ENCODE measurements around the gene AFF3.

Gene AFF3

GRCh38 chr2:99734236-99734635, 408.2 kb downstream of the AFF3 start:
- DNase-seq, result no peak
- no peaks in the 10 kb centered on the region for H3K36me3 ChIP-seq (ENCODE audit: control insufficient read depth, insufficient read depth, low read length)
- no peaks in the 10 kb centered on the region for H3K9me3 ChIP-seq (ENCODE audit: control insufficient read depth, low read length)
- H3K4me3 ChIP-seq (ENCODE audit: insufficient read depth, low read depth, low read length, poor library complexity, severe bottlenecking), result no peak overlapping the region
- no peaks in the 10 kb centered on the region for H3K27me3 ChIP-seq (replicated peaks; ENCODE audit: control insufficient read depth, insufficient read depth, low read length, poor library complexity, severe bottlenecking)
- no peaks in the 10 kb centered on the region for H3K4me1 ChIP-seq (ENCODE audit: control insufficient read depth, insufficient read depth, low read length, poor library complexity, severe bottlenecking)
- no peak overlapping the region for H3K27ac ChIP-seq (ENCODE audit: insufficient read depth, low read length, poor library complexity, severe bottlenecking)

DNA sequence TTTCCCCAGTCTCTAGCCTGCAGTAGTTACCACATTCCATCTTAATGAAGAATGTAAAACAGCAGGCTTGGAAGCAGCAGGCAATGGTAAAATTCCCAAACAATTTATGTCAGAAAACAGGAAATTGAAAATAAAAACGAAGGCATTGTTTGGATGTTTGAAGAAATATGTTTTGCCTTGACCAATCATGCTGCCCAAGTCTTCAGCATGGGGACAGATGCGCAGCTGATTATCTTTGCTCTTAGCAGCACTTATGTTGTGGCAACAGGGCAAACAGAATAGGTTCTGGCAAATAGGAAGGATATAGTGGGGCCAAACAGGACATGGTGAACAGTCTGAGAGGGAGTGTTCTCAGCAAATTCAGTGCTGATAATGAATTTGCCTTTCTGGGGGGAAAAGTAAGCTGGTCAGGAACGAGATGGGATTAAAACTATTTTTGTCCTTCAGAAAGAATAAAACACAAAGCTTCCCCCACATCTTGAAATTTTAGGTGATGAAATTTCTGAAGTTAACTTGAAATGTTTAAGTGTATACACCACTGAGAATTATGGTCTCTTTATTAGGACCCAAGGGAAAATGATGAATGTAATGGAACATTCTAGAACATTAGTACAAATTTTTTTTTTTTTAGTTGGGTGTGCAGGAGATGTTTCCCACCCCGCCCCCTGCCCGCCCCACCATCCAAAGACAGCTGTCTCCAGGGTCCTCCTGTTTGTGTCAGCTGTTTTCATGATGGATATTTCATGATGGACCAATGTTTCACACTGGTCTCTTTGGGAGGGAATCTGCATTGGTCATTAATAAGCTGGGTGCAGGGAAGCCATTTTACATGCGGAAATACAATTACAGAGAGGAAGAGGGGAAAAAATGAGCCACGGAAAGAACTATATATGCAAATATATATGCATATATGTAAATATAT, 413.0 kb downstream of the AFF3 start:
- DNase-seq, result no peak
- H3K4me3 ChIP-seq (ENCODE audit: insufficient read depth, low read depth, low read length, poor library complexity, severe bottlenecking), result no peak overlapping the region
- H3K9me3 ChIP-seq (ENCODE audit: control insufficient read depth, low read length), result no peaks in the 10 kb centered on the region
- H3K27ac ChIP-seq (ENCODE audit: insufficient read depth, low read length, poor library complexity, severe bottlenecking), result no peak overlapping the region
- no peaks in the 10 kb centered on the region for H3K4me1 ChIP-seq (ENCODE audit: control insufficient read depth, insufficient read depth, low read length, poor library complexity, severe bottlenecking)
- H3K36me3 ChIP-seq (ENCODE audit: control insufficient read depth, insufficient read depth, low read length), result no peaks in the 10 kb centered on the region
- no peaks in the 10 kb centered on the region for H3K27me3 ChIP-seq (replicated peaks; ENCODE audit: control insufficient read depth, insufficient read depth, low read length, poor library complexity, severe bottlenecking)

- Histone ChIP-seq H3K4me1 (ENCODE audit: control insufficient read depth, insufficient read depth, low read length, poor library complexity, severe bottlenecking) (no peaks in the 10 kb centered on the region), H3K27ac (ENCODE audit: insufficient read depth, low read length, poor library complexity, severe bottlenecking) (no peak overlapping the region), H3K27me3 (replicated peaks; ENCODE audit: control insufficient read depth, insufficient read depth, low read length, poor library complexity, severe bottlenecking) (no peaks in the 10 kb centered on the region), H3K4me3 (ENCODE audit: insufficient read depth, low read depth, low read length, poor library complexity, severe bottlenecking) (no peak overlapping the region), H3K36me3 (ENCODE audit: control insufficient read depth, insufficient read depth, low read length) (no peaks in the 10 kb centered on the region), H3K9me3 (ENCODE audit: control insufficient read depth, low read length) (no peaks in the 10 kb centered on the region)
- DNase-seq, result no peak
Measured at GRCh38 chr2:99728166-99728565, 414.2 kb downstream of the AFF3 start.

- Histone ChIP-seq H3K4me3 (ENCODE audit: insufficient read depth, low read depth, low read length, poor library complexity, severe bottlenecking) (no peak overlapping the region), H3K4me1 (ENCODE audit: control insufficient read depth, insufficient read depth, low read length, poor library complexity, severe bottlenecking) (no peaks in the 10 kb centered on the region), H3K36me3 (ENCODE audit: control insufficient read depth, insufficient read depth, low read length) (no peaks in the 10 kb centered on the region), H3K27ac (ENCODE audit: insufficient read depth, low read length, poor library complexity, severe bottlenecking) (no peak overlapping the region), H3K27me3 (replicated peaks; ENCODE audit: control insufficient read depth, insufficient read depth, low read length, poor library complexity, severe bottlenecking) (no peaks in the 10 kb centered on the region), H3K9me3 (ENCODE audit: control insufficient read depth, low read length) (no peaks in the 10 kb centered on the region)
- DNase-seq, result no peak
Measured at GRCh38 chr2:99727199-99727598, 415.2 kb downstream of the AFF3 start.

DNA sequence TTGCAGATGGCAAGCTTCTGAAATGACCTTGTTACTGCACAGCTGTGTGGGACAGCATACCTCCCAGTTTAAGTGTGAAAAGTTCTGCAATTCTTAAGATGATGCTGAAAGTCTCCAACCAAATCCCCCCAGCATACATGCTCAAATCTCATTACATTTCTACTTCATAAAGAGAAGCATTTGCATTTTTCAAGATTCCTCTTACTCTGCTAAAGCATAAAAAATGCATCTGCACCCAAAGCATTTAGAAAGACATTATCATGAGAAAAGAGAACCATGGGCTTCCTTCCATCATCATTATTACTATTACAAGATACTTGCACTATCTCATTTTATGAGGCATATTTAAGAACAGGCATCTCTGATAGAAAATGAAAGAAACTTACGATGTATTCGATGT, 415.7 kb downstream of the AFF3 start:
- Histone ChIP-seq H3K4me1 (ENCODE audit: control insufficient read depth, insufficient read depth, low read length, poor library complexity, severe bottlenecking) (no peaks in the 10 kb centered on the region), H3K9me3 (ENCODE audit: control insufficient read depth, low read length) (no peaks in the 10 kb centered on the region), H3K27ac (ENCODE audit: insufficient read depth, low read length, poor library complexity, severe bottlenecking) (no peak overlapping the region), H3K4me3 (ENCODE audit: insufficient read depth, low read depth, low read length, poor library complexity, severe bottlenecking) (no peak overlapping the region), H3K36me3 (ENCODE audit: control insufficient read depth, insufficient read depth, low read length) (no peaks in the 10 kb centered on the region), H3K27me3 (replicated peaks; ENCODE audit: control insufficient read depth, insufficient read depth, low read length, poor library complexity, severe bottlenecking) (no peaks in the 10 kb centered on the region)
- DNase-seq, result no peak

DNA sequence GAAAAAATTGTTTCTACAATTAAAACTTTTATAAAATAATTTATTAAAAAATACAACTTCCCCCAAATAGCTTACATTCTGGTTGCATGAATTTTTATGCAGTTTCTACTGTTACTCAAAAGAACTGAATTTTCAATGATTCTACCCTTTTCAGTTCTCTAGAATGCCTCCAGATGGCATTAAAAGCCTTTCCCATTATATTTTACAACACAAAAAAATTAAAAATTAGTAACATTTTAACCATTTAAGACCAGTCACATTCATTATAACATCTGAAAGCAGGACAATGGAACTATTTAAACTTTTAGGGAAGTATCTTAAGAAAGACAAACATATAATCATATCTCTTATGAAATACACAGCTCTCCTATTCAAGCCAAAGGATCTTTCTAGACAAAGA, 416.6 kb downstream of the AFF3 start:
- H3K4me3 ChIP-seq (ENCODE audit: insufficient read depth, low read depth, low read length, poor library complexity, severe bottlenecking), result no peak overlapping the region
- H3K27me3 ChIP-seq (replicated peaks; ENCODE audit: control insufficient read depth, insufficient read depth, low read length, poor library complexity, severe bottlenecking), result no peaks in the 10 kb centered on the region
- no peak overlapping the region for H3K27ac ChIP-seq (ENCODE audit: insufficient read depth, low read length, poor library complexity, severe bottlenecking)
- DNase-seq, result no peak
- no peaks in the 10 kb centered on the region for H3K4me1 ChIP-seq (ENCODE audit: control insufficient read depth, insufficient read depth, low read length, poor library complexity, severe bottlenecking)
- no peaks in the 10 kb centered on the region for H3K9me3 ChIP-seq (ENCODE audit: control insufficient read depth, low read length)
- no peaks in the 10 kb centered on the region for H3K36me3 ChIP-seq (ENCODE audit: control insufficient read depth, insufficient read depth, low read length)

DNA sequence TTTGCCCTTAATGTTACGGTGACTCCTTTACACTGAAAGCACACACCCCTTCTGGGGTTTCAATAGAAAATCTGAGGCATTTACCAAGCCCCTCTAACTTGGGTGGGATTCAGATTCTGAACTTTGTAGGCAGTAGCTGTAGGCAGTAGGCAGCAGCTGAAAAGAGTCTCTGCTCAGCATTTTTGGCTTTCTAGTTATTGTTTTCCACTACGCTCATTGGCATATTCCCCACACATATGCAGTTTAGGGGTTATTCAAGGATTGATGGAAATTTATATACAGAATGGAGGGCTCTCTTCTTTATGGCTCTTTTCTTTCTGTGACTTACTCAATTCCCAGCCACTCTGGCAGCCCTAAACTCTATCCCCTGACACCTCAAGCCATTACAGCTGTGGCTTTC, 419.9 kb downstream of the AFF3 start:
- no peak overlapping the region for H3K4me3 ChIP-seq (ENCODE audit: insufficient read depth, low read depth, low read length, poor library complexity, severe bottlenecking)
- no peaks in the 10 kb centered on the region for H3K27me3 ChIP-seq (replicated peaks; ENCODE audit: control insufficient read depth, insufficient read depth, low read length, poor library complexity, severe bottlenecking)
- no peaks in the 10 kb centered on the region for H3K9me3 ChIP-seq (ENCODE audit: control insufficient read depth, low read length)
- H3K4me1 ChIP-seq (ENCODE audit: control insufficient read depth, insufficient read depth, low read length, poor library complexity, severe bottlenecking), result no peaks in the 10 kb centered on the region
- H3K27ac ChIP-seq (ENCODE audit: insufficient read depth, low read length, poor library complexity, severe bottlenecking), result no peak overlapping the region
- no peak for DNase-seq
- H3K36me3 ChIP-seq (ENCODE audit: control insufficient read depth, insufficient read depth, low read length), result no peaks in the 10 kb centered on the region

GRCh38 chr2:99719102-99719501, 423.3 kb downstream of the AFF3 start:
- no peaks in the 10 kb centered on the region for H3K9me3 ChIP-seq (ENCODE audit: control insufficient read depth, low read length)
- H3K27me3 ChIP-seq (replicated peaks; ENCODE audit: control insufficient read depth, insufficient read depth, low read length, poor library complexity, severe bottlenecking), result no peaks in the 10 kb centered on the region
- no peaks in the 10 kb centered on the region for H3K36me3 ChIP-seq (ENCODE audit: control insufficient read depth, insufficient read depth, low read length)
- H3K4me1 ChIP-seq (ENCODE audit: control insufficient read depth, insufficient read depth, low read length, poor library complexity, severe bottlenecking), result no peaks in the 10 kb centered on the region
- no peak for DNase-seq
- no peak overlapping the region for H3K27ac ChIP-seq (ENCODE audit: insufficient read depth, low read length, poor library complexity, severe bottlenecking)
- H3K4me3 ChIP-seq (ENCODE audit: insufficient read depth, low read depth, low read length, poor library complexity, severe bottlenecking), result no peak overlapping the region

- Histone ChIP-seq H3K27ac (ENCODE audit: insufficient read depth, low read length, poor library complexity, severe bottlenecking) (no peak overlapping the region), H3K9me3 (ENCODE audit: control insufficient read depth, low read length) (no peaks in the 10 kb centered on the region), H3K4me1 (ENCODE audit: control insufficient read depth, insufficient read depth, low read length, poor library complexity, severe bottlenecking) (no peaks in the 10 kb centered on the region), H3K4me3 (ENCODE audit: insufficient read depth, low read depth, low read length, poor library complexity, severe bottlenecking) (no peak overlapping the region), H3K36me3 (ENCODE audit: control insufficient read depth, insufficient read depth, low read length) (no peaks in the 10 kb centered on the region), H3K27me3 (replicated peaks; ENCODE audit: control insufficient read depth, insufficient read depth, low read length, poor library complexity, severe bottlenecking) (no peaks in the 10 kb centered on the region)
- DNase-seq, result no peak
Measured at GRCh38 chr2:99715956-99716355, 426.4 kb downstream of the AFF3 start.

- no peak overlapping the region for H3K27ac ChIP-seq (ENCODE audit: insufficient read depth, low read length, poor library complexity, severe bottlenecking)
- DNase-seq, result no peak
- H3K4me3 ChIP-seq (ENCODE audit: insufficient read depth, low read depth, low read length, poor library complexity, severe bottlenecking), result no peak overlapping the region
- no peaks in the 10 kb centered on the region for H3K4me1 ChIP-seq (ENCODE audit: control insufficient read depth, insufficient read depth, low read length, poor library complexity, severe bottlenecking)
- H3K27me3 ChIP-seq (replicated peaks; ENCODE audit: control insufficient read depth, insufficient read depth, low read length, poor library complexity, severe bottlenecking), result no peaks in the 10 kb centered on the region
- H3K9me3 ChIP-seq (ENCODE audit: control insufficient read depth, low read length), result no peaks in the 10 kb centered on the region
- H3K36me3 ChIP-seq (ENCODE audit: control insufficient read depth, insufficient read depth, low read length), result no peaks in the 10 kb centered on the region
Measured at GRCh38 chr2:99714349-99714748, 428.0 kb downstream of the AFF3 start.

All from effector memory CD4-positive, alpha-beta T cell (primary cell).